ENCODE data around the gene PSMB9.

PSMB9 gene

GRCh38 chr6:32832535-32832934 is 21.5 kb upstream of the PSMB9 start:
- TF ChIP-seq NFIC (IDR thresholded peaks at IDR 0.05) (no peak), YY1 (IDR thresholded peaks at IDR 0.05; ENCODE audit: low read depth) (no peak), CREB1 (IDR thresholded peaks at IDR 0.05; ENCODE audit: low read depth) (no peak), MAX (IDR thresholded peaks at IDR 0.05) (no peak), TEAD4 (IDR thresholded peaks at IDR 0.05) (no peak), EGR1 (IDR thresholded peaks at IDR 0.05) (no peak), TCF12 (IDR thresholded peaks at IDR 0.05; ENCODE audit: low read depth) (no peak), RAD21 (IDR thresholded peaks at IDR 0.05; ENCODE audit: low read depth) (no peak), FOXM1 (IDR thresholded peaks at IDR 0.05; ENCODE audit: borderline replicate concordance, low read depth) (no peak), CEBPB (IDR thresholded peaks at IDR 0.05) (no peak), ZBTB7A (IDR thresholded peaks at IDR 0.05; ENCODE audit: low read depth) (no peak)
- TF ChIP-seq, protein P1, sequence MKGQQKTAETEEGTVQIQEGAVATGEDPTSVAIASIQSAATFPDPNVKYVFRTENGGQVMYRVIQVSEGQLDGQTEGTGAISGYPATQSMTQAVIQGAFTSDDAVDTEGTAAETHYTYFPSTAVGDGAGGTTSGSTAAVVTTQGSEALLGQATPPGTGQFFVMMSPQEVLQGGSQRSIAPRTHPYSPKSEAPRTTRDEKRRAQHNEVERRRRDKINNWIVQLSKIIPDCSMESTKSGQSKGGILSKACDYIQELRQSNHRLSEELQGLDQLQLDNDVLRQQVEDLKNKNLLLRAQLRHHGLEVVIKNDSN (IDR thresholded peaks at IDR 0.05): no peak
- TF ChIP-seq, protein P2, sequence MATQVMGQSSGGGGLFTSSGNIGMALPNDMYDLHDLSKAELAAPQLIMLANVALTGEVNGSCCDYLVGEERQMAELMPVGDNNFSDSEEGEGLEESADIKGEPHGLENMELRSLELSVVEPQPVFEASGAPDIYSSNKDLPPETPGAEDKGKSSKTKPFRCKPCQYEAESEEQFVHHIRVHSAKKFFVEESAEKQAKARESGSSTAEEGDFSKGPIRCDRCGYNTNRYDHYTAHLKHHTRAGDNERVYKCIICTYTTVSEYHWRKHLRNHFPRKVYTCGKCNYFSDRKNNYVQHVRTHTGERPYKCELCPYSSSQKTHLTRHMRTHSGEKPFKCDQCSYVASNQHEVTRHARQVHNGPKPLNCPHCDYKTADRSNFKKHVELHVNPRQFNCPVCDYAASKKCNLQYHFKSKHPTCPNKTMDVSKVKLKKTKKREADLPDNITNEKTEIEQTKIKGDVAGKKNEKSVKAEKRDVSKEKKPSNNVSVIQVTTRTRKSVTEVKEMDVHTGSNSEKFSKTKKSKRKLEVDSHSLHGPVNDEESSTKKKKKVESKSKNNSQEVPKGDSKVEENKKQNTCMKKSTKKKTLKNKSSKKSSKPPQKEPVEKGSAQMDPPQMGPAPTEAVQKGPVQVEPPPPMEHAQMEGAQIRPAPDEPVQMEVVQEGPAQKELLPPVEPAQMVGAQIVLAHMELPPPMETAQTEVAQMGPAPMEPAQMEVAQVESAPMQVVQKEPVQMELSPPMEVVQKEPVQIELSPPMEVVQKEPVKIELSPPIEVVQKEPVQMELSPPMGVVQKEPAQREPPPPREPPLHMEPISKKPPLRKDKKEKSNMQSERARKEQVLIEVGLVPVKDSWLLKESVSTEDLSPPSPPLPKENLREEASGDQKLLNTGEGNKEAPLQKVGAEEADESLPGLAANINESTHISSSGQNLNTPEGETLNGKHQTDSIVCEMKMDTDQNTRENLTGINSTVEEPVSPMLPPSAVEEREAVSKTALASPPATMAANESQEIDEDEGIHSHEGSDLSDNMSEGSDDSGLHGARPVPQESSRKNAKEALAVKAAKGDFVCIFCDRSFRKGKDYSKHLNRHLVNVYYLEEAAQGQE (IDR thresholded peaks at IDR 0.05; ENCODE audit: low read depth): no peak

DNA sequence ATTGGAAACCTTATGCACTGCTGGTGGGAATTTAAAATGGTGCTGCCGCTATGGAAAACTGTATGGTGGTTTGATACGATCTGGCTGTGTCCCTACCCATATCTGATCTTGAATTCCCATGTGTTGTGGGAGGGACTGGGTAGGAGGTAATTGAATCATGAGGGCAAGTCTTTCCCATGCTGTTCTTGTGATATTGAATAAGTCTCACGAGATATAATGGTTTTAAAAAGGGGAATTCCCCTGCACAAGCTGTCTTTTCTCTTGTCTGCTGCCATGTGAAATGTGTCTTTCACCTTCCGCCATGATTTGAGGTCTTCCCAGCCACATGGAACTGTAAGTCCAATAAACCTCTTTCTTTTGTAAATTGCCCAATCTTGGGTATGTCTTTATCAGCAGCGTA is 20.3 kb upstream of the PSMB9 start:
- no peak for TF ChIP-seq YY1 (IDR thresholded peaks at IDR 0.05; ENCODE audit: low read depth)
- no peak for TF ChIP-seq TEAD4 (IDR thresholded peaks at IDR 0.05)
- no peak for TF ChIP-seq FOXM1 (IDR thresholded peaks at IDR 0.05; ENCODE audit: borderline replicate concordance, low read depth)
- TF ChIP-seq, protein P1 (IDR thresholded peaks at IDR 0.05): no peak
- TF ChIP-seq RAD21 (IDR thresholded peaks at IDR 0.05; ENCODE audit: low read depth): no peak

DNA sequence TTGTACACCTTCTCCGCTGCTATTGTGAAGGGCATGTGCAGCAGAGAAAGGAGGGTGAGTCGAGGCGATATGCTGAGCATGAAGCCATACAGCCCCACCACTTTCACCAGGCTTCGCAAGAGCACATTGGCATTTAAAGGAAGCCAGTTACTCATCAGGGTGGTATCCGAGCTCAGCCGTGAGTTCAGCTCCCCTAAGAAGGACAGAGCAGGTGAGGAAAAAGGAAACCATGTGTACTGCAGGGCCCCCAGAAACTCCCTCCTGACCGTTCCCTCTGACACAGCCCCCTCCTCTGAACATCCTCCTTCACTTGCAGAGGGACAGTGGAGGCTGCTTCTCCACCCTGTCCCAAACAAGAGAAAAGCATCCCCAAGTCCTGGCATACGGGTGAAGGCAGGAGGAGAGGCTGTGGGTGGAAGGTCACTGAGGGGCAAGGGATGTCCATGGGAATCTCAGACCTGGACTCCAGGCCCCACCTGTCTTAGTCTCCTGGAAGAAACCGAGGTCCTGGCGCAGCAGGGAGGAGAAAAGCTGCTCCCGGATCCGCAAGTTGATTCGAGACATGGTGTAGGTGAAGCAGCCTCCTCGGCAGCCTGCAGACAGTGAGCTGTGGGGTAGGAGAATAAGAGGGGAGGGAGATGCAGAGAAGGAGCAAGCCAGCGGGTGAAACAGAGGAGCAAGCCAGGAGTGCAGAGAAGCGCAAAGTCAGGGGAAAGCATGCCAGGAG is 18.7 kb upstream of the PSMB9 start:
- no peak for TF ChIP-seq CEBPB (IDR thresholded peaks at IDR 0.05)
- TF ChIP-seq TCF12 (IDR thresholded peaks at IDR 0.05; ENCODE audit: low read depth): no peak
- TF ChIP-seq TEAD4 (IDR thresholded peaks at IDR 0.05): no peak
- TF ChIP-seq MAX (IDR thresholded peaks at IDR 0.05): no peak
- no peak for TF ChIP-seq EP300 (IDR thresholded peaks at IDR 0.05; ENCODE audit: borderline replicate concordance)
- no peak for TF ChIP-seq FOXM1 (IDR thresholded peaks at IDR 0.05; ENCODE audit: borderline replicate concordance, low read depth)
- TF ChIP-seq YY1 (IDR thresholded peaks at IDR 0.05; ENCODE audit: low read depth): no peak
- no peak for TF ChIP-seq TAF1 (IDR thresholded peaks at IDR 0.05; ENCODE audit: low read depth)
- TF ChIP-seq, protein P1 (IDR thresholded peaks at IDR 0.05): no peak
- no peak for TF ChIP-seq NFIC (IDR thresholded peaks at IDR 0.05)
- no peak for TF ChIP-seq ZBTB7A (IDR thresholded peaks at IDR 0.05; ENCODE audit: low read depth)
- TF ChIP-seq CREB1 (IDR thresholded peaks at IDR 0.05; ENCODE audit: low read depth): no peak
- TF ChIP-seq EGR1 (IDR thresholded peaks at IDR 0.05): no peak
- TF ChIP-seq, protein P2 (IDR thresholded peaks at IDR 0.05; ENCODE audit: low read depth): no peak
- no peak for TF ChIP-seq RAD21 (IDR thresholded peaks at IDR 0.05; ENCODE audit: low read depth)

- TF ChIP-seq CREB1 (IDR thresholded peaks at IDR 0.05; ENCODE audit: low read depth): no peak
- TF ChIP-seq CEBPB (IDR thresholded peaks at IDR 0.05): no peak
- no peak for TF ChIP-seq ZBTB7A (IDR thresholded peaks at IDR 0.05; ENCODE audit: low read depth)
- TF ChIP-seq YY1 (IDR thresholded peaks at IDR 0.05; ENCODE audit: low read depth): no peak
- TF ChIP-seq RAD21 (IDR thresholded peaks at IDR 0.05; ENCODE audit: low read depth): no peak
- no peak for TF ChIP-seq TEAD4 (IDR thresholded peaks at IDR 0.05)
- no peak for TF ChIP-seq EGR1 (IDR thresholded peaks at IDR 0.05)
- no peak for TF ChIP-seq NFIC (IDR thresholded peaks at IDR 0.05)
- TF ChIP-seq TAF1 (IDR thresholded peaks at IDR 0.05; ENCODE audit: low read depth): no peak
- TF ChIP-seq, protein P1 (IDR thresholded peaks at IDR 0.05): no peak
- TF ChIP-seq EP300 (IDR thresholded peaks at IDR 0.05; ENCODE audit: borderline replicate concordance): no peak
- no peak for TF ChIP-seq TCF12 (IDR thresholded peaks at IDR 0.05; ENCODE audit: low read depth)
- TF ChIP-seq MAX (IDR thresholded peaks at IDR 0.05): no peak
- TF ChIP-seq FOXM1 (IDR thresholded peaks at IDR 0.05; ENCODE audit: borderline replicate concordance, low read depth): no peak
Measured at GRCh38 chr6:32836873-32837272, 17.1 kb upstream of the PSMB9 start.
